GM12878 (cell line): ENCODE data around the gene PITPNM3.

Experiments used
- BCLAF1 ChIP-seq: fragments of 450-650 bp; IDR thresholded peaks from 2 replicates; pipeline ENCODE4 v1.6.1; 2017; ENCODE audit warnings: antibody characterized with exemption, mild to moderate bottlenecking, moderate library complexity
- CHD2 ChIP-seq: IDR thresholded peaks from 2 replicates; pipeline ENCODE4 v1.6.1; 2011; ENCODE audit warnings: low read depth, low read length, improper control_type of control experiment, borderline replicate concordance
- CTCF ChIP-seq, 3 experiments: IDR thresholded peaks in 2 of 3; conservative IDR thresholded peaks in 1 of 3; 2 replicates each; pipeline ENCODE4 v1.5.1; 2011; ENCODE audit warnings: low read depth in 3 of 3, low read length in 3 of 3, mild to moderate bottlenecking in 3 of 3, control low read depth in 2 of 3, moderate library complexity in 2 of 3, inconsistent platforms in 1 of 3, mixed read lengths in 1 of 3; ENCODE audit not compliant: control insufficient read depth in 2 of 3, insufficient read depth in 1 of 3; ENCODE audit errors: extremely low read depth in 1 of 3
- EP300 ChIP-seq, 2 experiments: fragments of 150-350 bp in 1 of 2; IDR thresholded peaks; 2 replicates each; pipeline ENCODE4 v1.6.1; 2011 to 2012; ENCODE audit warnings: low read depth in 2 of 2, low read length in 2 of 2, borderline replicate concordance in 1 of 2, improper control_type of control experiment in 1 of 2, inconsistent platforms in 1 of 2; ENCODE audit not compliant: control insufficient read depth in 1 of 2
- ETV6 ChIP-seq, 2 experiments: fragments of 450-650 bp in 1 of 2; IDR thresholded peaks in 1 of 2; conservative IDR thresholded peaks in 1 of 2; 2 replicates each; pipeline ENCODE4 v1.6.1; 2014; ENCODE audit warnings: antibody characterized with exemption in 1 of 2, borderline replicate concordance in 1 of 2, low read depth in 1 of 2, mild to moderate bottlenecking in 1 of 2, moderate library complexity in 1 of 2
- FOS ChIP-seq: IDR thresholded peaks from 3 replicates; pipeline ENCODE4 v1.6.1; 2011; ENCODE audit warnings: borderline replicate concordance; ENCODE audit not compliant: insufficient read length; ENCODE audit errors: extremely low read depth
- JUND ChIP-seq: IDR thresholded peaks from 2 replicates; pipeline ENCODE4 v1.6.1; 2012; ENCODE audit warnings: low read depth, mild to moderate bottlenecking, low read length, improper control_type of control experiment, moderate library complexity
- RAD21 ChIP-seq: IDR thresholded peaks from 2 replicates; pipeline ENCODE4 v1.6.1; 2011; ENCODE audit warnings: mild to moderate bottlenecking, low read depth, low read length, moderate library complexity; ENCODE audit not compliant: insufficient read depth
- SP1 ChIP-seq: IDR thresholded peaks from one replicate; pipeline ENCODE4 v1.6.1; 2011; ENCODE audit warnings: low read depth, low read length
- TAF1 ChIP-seq: IDR thresholded peaks from 2 replicates; pipeline ENCODE4 v1.6.1; 2011; ENCODE audit warnings: mild to moderate bottlenecking, low read depth, low read length, borderline replicate concordance
- TARDBP ChIP-seq: IDR thresholded peaks from 2 replicates; pipeline ENCODE4 v1.6.1; 2016; ENCODE audit warnings: borderline replicate concordance
- TCF7 ChIP-seq: IDR thresholded peaks from 2 replicates; pipeline ENCODE4 v1.6.1; 2014; ENCODE audit warnings: antibody characterized with exemption, borderline replicate concordance

- TF ChIP-seq CTCF (IDR thresholded peaks at IDR 0.05 in 2 of 3, conservative IDR thresholded peaks at IDR 0.05 in 1 of 3; ENCODE audit: control insufficient read depth in 2 of 3, extremely low read depth in 1 of 3, insufficient read depth in 1 of 3, low read depth in 3 of 3, low read length in 3 of 3) (no peak), SP1 (no peak), BCLAF1 (no peak), RAD21 (no peak), JUND (no peak), EP300 (IDR thresholded peaks at IDR 0.05; ENCODE audit: borderline replicate concordance in 1 of 2, control insufficient read depth in 1 of 2, low read depth in 2 of 2, low read length in 2 of 2) (no peak), TCF7 (no peak), ETV6 (conservative IDR thresholded peaks at IDR 0.05 in 1 of 2, IDR thresholded peaks at IDR 0.05 in 1 of 2; ENCODE audit: borderline replicate concordance in 1 of 2, low read depth in 1 of 2) (no peak), CHD2 (no peak), TAF1 (no peak), FOS (no peak), TARDBP (no peak)
These were observed 33.0 kb downstream of the PITPNM3 start for GRCh38 chr17:6523330-6523729.
